Chondrocyte (in vitro differentiated cells): Measurements from ENCODE around the gene SLC39A11. TPM values are rescaled to one million over a fixed set of nuclear protein-coding genes. Genes with fewer than 3 reads are reported as not detected.

Source experiments
- DNase-seq: peaks from one replicate; pipeline ENCODE4 v3.0.0; 2021; ENCODE audit warnings: mixed read lengths, low spot score
- H3K27ac Mint-ChIP-seq: one replicate; pipeline ENCODE4 v1.8.0; 2021; ENCODE audit warnings: mild to moderate bottlenecking, moderate library complexity, mixed read lengths; ENCODE audit not compliant: unreplicated experiment
- H3K27me3 Mint-ChIP-seq: 2 replicates; pipeline ENCODE4 v1.8.0; 2021; ENCODE audit warnings: low read depth, mixed read lengths
- H3K36me3 Mint-ChIP-seq: 2 replicates; pipeline ENCODE4 v1.8.0; 2021; ENCODE audit warnings: low read depth, mixed read lengths
- H3K4me1 Mint-ChIP-seq: 2 replicates; pipeline ENCODE4 v1.8.0; 2021; ENCODE audit warnings: low read depth, mild to moderate bottlenecking, mixed read lengths
- H3K4me3 Mint-ChIP-seq: one replicate; pipeline ENCODE4 v1.8.0; 2021; ENCODE audit warnings: mild to moderate bottlenecking, moderate library complexity, mixed read lengths; ENCODE audit not compliant: unreplicated experiment
- H3K9me3 Mint-ChIP-seq: 2 replicates; pipeline ENCODE4 v1.8.0; 2021; ENCODE audit warnings: low read depth, mixed read lengths
- CTCF ChIP-seq: fragments of 200-600 bp; sonication (generic); IDR thresholded peaks from 2 replicates; pipeline ENCODE4 v1.5.0; 2021; ENCODE audit warnings: antibody characterized with exemption, mild to moderate bottlenecking, moderate library complexity
- total RNA-seq: library from RNA; stranded (reverse); gene quantifications from 3 replicates; pipeline ENCODE4 v1.2.1, GENCODE V29; 2021

SLC39A11 gene
- total RNA-seq, 1 donor from 2014 or later: 25.3 TPM

GRCh38 chr17:72749119-72749572, 343.3 kb downstream of the SLC39A11 start:
- Mint-ChIP-seq H3K4me3 (no peak overlapping the region), H3K27me3 (no peaks in the 10 kb centered on the region), H3K9me3 (no peaks in the 10 kb centered on the region), H3K27ac (no peak overlapping the region), H3K4me1 (no peaks in the 10 kb centered on the region), H3K36me3 (no peaks in the 10 kb centered on the region)
- no peak for TF ChIP-seq CTCF
- DNase-seq: no peak

DNA sequence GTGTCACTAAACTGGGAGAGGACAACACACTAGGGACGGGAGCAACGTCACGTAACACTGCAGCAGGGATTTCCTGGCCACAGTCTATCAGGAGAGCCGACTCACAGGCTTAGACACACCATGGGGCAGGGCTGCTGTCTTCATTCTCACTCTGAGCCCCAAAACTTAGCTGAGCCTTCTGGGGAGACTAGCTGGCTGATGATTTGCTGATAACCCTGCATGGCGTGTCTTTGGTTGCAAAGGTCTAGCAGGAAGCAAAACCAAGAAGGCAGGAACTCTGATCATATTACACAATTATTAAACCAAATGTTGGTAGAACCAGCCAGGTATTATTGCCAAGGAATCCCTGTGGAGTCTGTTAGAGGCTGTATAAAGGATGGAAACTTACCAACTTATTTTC, 345.0 kb downstream of the SLC39A11 start:
- no peaks in the 10 kb centered on the region for H3K9me3 Mint-ChIP-seq
- H3K4me3 Mint-ChIP-seq: no peak overlapping the region
- DNase-seq: no peak
- no peak for TF ChIP-seq CTCF
- H3K27me3 Mint-ChIP-seq: no peaks in the 10 kb centered on the region
- no peaks in the 10 kb centered on the region for H3K36me3 Mint-ChIP-seq
- no peak overlapping the region for H3K27ac Mint-ChIP-seq
- no peaks in the 10 kb centered on the region for H3K4me1 Mint-ChIP-seq

GRCh38 chr17:72745241-72745640, 347.2 kb downstream of the SLC39A11 start:
- no peak overlapping the region for H3K4me3 Mint-ChIP-seq
- H3K9me3 Mint-ChIP-seq: no peaks in the 10 kb centered on the region
- no peak for TF ChIP-seq CTCF
- no peaks in the 10 kb centered on the region for H3K27me3 Mint-ChIP-seq
- H3K36me3 Mint-ChIP-seq: no peaks in the 10 kb centered on the region
- no peak overlapping the region for H3K27ac Mint-ChIP-seq
- DNase-seq: no peak
- no peaks in the 10 kb centered on the region for H3K4me1 Mint-ChIP-seq

DNA sequence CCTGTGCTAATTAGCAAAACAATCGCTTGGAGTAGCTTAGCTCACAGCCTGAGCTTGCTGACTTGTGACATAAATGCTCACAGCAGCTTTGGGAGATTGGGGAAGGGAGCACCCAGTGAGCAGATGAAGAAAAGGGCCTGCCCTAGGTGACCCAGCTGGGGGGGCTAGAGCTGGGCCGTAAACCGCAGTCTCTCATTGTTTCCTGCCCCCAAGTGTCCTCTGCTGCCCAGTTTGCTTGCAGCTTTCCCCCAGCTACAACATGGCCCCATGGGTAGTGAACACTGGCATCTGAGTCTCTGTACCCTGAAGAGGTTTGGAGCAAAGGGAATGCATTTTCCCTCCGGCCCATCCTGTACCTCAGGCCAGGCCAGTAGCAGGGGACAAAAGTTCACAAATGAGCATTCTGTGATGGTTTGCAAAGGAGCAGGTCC, 349.4 kb downstream of the SLC39A11 start:
- H3K4me3 Mint-ChIP-seq: no peak overlapping the region
- H3K27me3 Mint-ChIP-seq: no peaks in the 10 kb centered on the region
- no peak overlapping the region for H3K27ac Mint-ChIP-seq
- no peaks in the 10 kb centered on the region for H3K9me3 Mint-ChIP-seq
- no peak for TF ChIP-seq CTCF
- H3K4me1 Mint-ChIP-seq: no peaks in the 10 kb centered on the region
- no peaks in the 10 kb centered on the region for H3K36me3 Mint-ChIP-seq
- no peak for DNase-seq

DNA sequence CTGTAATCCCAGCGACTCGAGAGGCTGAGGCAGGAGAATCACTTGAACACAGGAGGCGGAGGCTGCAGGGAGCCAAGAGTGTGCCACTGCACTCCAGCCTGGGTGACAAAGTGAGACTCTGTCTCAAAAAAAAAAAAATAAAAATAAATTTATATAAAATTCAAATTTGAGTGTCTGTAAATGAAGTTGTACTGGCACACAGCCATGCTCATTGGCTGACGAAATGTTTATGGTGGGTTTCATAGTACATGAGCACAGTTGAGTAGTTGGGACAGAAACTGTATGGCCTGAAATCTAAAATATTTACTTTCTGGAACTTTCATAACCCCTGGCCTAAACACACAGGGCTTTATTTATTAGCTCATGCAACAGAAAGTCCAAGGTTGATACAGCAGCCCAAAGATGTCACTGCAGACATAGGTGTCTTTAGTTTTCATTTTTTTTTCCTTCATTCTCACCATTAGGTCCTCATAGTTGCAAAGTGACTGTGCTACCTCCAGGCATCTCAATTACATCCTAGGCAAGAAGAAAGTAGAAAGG, 355.3 kb downstream of the SLC39A11 start:
- H3K4me3 Mint-ChIP-seq: no peak overlapping the region
- peaks cover 11% of the 10 kb centered on the region for H3K4me1 Mint-ChIP-seq
- no peak for TF ChIP-seq CTCF
- H3K27me3 Mint-ChIP-seq: no peaks in the 10 kb centered on the region
- H3K36me3 Mint-ChIP-seq: peaks cover 9% of the 10 kb centered on the region
- H3K9me3 Mint-ChIP-seq: no peaks in the 10 kb centered on the region
- no peak for DNase-seq
- H3K27ac Mint-ChIP-seq: no peak overlapping the region
